GM18508 (cell line): ENCODE results near the gene TOM1.

ENCODE experiments used
- ATAC-seq: cut with Tn5 transposase; IDR thresholded peaks from one replicate; pipeline ENCODE4 v1.9.1; 2021; ENCODE audit warnings: moderate number of reproducible peaks; ENCODE audit not compliant: insufficient read depth, unreplicated experiment

Gene TOM1

DNA sequence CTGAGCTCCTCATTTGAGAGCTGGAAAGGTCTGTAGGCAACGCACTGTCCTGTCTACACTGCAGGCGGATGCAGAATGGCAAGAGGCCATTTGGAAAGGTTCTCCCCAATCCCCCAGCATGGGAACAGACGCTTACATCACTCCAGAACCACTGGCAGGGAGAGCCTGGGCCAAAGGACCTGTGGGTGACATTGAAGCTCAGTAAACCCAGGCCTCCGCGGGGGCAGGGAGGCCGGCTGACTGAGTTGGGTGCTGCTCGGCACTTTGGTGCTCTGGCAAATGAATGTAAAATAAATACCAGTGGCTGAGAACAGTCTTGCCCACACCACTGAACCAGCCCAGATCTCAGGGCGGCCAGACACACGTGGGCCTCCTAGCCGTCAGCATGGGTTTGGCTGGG is 22.4 kb downstream of the TOM1 start:
- no peak for ATAC-seq

- no peak for ATAC-seq
These were observed 23.2 kb downstream of the TOM1 start for GRCh38 chr22:35322893-35323292.

DNA sequence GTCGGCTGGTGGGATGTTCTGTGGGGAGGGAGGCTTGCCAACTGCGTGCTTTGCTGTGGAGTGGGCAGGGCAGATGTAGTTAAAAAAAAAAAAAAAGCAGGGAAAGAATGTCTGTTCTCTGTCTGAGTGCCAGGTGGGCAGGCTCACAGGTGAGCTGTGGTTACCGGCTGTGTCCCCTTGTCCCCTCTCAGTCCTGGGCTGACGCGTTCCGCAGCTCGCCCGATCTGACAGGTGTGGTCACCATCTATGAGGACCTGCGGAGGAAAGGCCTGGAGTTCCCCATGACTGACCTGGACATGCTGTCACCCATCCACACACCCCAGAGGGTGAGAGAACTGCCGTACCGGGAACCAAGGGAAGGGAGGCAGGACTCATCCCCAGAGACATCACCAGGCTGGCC is 23.6 kb downstream of the TOM1 start:
- ATAC-seq, result no peak

DNA sequence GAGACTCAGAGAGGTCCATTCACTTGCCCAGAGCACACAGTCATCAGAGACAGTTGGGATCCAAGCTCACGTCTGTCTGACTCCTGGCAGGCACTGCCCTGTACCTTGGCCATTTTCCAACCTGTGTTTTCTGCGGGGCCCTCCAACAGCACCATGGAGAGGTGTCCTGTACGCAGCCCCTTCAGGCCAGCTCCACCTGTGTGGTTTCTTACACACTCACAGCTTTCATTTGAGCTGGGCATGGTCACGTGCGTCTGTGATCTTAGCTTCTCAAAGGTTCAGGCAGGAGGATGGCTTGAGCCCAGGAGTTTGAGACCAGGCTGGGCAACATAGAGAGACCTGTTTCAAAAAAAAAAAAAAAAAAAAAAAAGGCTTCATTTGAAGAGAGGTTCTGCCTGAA is 24.4 kb downstream of the TOM1 start:
- ATAC-seq, result no peak

- ATAC-seq, result no peak
These were observed 25.1 kb downstream of the TOM1 start for GRCh38 chr22:35324762-35325161.

GRCh38 chr22:35325209-35325608 is 25.5 kb downstream of the TOM1 start:
- ATAC-seq, result no peak

DNA sequence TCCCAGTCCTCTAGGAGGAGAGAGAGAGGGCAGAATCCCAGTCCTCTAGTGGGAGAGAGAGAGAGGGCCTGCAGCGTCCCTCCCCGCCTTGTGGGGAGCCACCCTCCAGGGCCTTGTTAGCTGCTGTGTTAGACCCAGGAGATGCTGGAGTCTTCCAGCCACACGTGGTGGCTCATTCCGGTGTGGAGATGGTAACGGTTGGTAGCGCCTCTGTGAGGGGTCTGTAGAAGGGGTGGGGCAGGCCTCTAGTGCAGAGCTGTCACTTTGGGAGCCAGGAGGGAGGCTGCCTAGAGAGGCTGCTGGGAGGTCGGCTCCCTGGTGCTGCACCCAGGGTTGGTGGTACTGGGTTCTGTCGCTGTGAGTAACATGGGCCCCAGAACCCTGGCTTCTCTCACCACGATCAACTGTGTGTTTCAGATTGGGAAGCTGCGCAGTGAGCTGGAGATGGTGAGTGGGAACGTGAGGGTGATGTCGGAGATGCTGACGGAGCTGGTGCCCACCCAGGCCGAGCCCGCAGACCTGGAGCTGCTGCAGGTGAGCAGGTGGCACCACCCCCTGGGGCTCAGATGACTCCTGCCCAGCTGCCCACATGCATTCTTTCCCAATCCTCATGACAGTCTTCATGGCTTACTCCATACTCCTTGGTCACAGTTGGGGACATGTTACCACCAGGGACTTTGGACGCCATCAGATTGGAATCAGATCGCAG is 27.3 kb downstream of the TOM1 start:
- ATAC-seq, result no peak

- ATAC-seq, result no peak
These were observed 28.2 kb downstream of the TOM1 start for GRCh38 chr22:35327690-35328471.

- ATAC-seq, result no peak
These were observed 28.8 kb downstream of the TOM1 start for GRCh38 chr22:35328472-35328885.

DNA sequence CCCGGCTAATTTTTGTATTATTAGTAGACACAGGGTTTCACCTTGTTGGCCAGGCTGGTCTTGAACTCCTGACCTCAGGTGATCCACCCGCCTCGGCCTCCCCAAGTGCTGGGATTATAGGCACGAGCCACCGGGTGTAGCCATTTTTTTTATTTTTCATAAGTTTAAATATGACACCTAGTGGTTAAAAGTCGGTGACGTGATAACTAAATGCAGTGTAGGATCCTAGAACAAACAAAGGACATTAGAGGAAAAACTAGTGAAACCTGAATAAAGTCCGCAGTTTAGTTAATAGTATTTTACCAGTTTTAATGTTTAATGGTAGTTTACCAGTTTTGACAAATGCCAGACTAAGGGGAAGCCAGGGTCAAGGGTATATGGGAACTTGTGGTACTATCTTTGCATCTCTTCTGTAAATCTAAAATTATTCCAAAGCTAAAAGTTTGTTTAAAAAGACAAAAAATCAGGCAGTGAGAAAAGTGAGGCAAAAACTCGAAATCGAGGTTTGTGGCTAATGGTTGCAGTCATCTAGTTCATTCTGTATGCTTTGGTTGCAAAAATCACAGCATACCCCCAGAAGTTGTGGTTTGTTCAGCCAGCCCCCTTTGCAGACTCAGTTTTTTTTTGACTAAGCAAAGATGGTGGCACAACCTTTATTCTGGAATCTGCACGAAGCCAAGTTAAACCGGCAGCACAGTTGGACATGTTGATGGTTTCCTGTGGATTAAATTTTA is 29.6 kb downstream of the TOM1 start:
- ATAC-seq, result no peak

- no peak for ATAC-seq
These were observed 30.7 kb downstream of the TOM1 start for GRCh38 chr22:35330258-35330861.

DNA sequence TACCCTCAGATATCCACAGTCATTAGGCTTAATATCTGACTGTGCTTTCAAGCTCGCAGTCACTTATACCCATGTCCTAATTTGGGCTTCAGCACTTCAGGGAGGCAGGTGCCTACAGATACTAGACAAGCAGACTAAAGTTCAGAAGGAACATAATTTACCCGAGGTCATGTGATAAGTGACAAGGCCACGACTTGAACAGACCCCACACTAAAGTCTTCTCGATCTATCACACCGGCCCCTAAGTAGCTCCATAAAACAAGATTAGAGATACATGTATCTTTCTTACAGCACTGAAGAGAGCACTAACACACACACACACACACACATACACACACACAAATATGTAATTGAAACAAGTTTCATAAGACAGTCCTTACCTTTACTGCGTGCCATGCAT is 32.6 kb downstream of the TOM1 start:
- ATAC-seq, result no peak

GRCh38 chr22:35333220-35333619 is 33.5 kb downstream of the TOM1 start:
- no peak for ATAC-seq

- no peak for ATAC-seq
These were observed 34.3 kb downstream of the TOM1 start for GRCh38 chr22:35334004-35334403.

- no peak for ATAC-seq
These were observed 35.8 kb downstream of the TOM1 start for GRCh38 chr22:35335468-35335867.

DNA sequence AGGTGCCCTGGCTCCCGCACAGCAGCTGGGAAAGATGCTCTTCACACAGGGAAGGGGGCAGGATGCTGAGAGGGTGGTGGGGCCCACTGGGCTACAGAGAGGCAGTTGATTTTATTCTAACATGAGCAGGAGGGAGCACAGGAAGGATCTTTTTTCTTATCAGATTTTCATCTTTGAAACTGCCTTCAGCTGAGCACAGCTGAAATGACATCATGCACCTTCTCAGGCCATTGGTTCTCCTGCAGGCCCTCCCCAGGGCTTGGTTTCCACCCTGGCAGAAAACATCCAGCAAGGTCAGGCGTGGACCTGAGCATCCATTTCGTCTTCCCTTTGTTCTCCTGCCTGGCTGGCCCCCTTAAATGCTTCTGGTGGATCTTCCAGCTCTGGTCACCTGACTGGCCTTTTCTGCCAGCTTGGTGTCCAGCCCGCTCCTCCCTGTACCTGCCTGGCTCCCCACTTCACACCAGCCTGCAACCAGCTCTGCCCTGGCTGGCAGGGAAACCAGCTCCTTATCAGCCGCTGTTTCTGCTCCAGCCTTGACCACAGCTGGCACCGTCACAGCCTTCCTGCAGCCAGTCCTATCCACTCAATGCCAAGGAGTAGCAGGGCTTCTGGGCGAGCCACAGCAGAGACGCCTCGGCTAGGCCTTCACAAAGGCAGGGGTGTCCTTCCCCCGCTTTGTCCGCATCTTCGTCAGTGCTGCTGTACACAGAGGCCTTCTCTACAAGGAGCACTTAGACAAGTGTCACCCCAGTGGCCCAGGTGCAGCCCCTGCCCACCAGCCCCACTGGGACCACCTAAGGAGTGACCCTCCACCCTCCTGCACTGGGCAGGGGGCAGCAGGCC is 36.5 kb downstream of the TOM1 start:
- ATAC-seq, result no peak

DNA sequence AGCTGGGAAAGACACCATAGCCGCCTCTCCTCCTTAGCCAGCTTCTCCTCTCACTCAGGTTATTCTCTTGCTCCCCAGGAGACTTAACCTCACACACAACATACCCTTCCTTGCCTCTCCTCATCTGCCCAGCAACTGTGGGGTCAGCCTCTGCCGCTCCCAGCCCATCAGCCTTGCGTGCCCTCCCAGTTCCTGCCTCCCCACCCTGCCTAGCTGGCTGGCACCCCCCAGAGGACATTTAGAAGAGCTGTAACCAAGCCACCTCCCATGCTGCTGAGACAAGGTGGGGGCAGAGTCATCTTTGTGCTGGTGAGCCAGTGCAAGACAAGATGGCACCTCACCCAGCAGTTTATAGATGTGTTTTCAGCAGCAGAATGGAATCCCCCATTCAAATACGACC is 38.2 kb downstream of the TOM1 start:
- no peak for ATAC-seq

- ATAC-seq, result no peak
These were observed 41.6 kb downstream of the TOM1 start for GRCh38 chr22:35341090-35341874.

- no peak for ATAC-seq
These were observed 42.7 kb downstream of the TOM1 start for GRCh38 chr22:35342390-35342789.
